GM18951 (cell line): ENCODE data around the gene OR4D2.

ENCODE experiments used
- POLR2A ChIP-seq: IDR thresholded peaks from 4 replicates; pipeline ENCODE4 v1.6.1; 2011; ENCODE audit warnings: mild to moderate bottlenecking; ENCODE audit not compliant: insufficient read length, insufficient read depth; ENCODE audit errors: extremely low read depth
- in situ Hi-C: fragments of 300-500 bp; cut with MboI; formaldehyde crosslinking; loops from one replicate; pipeline ENCODE4 v1.12.0; 2022; ENCODE audit warnings: low sequenced_read_pairs, mixed read lengths, inconsistent platforms; ENCODE audit not compliant: unreplicated experiment

OR4D2 gene

GRCh38 chr17:58187063-58187462 lies 20.3 kb downstream of the OR4D2 start:
- no peak for TF ChIP-seq POLR2A
- in situ Hi-C loops: no loop called here

DNA sequence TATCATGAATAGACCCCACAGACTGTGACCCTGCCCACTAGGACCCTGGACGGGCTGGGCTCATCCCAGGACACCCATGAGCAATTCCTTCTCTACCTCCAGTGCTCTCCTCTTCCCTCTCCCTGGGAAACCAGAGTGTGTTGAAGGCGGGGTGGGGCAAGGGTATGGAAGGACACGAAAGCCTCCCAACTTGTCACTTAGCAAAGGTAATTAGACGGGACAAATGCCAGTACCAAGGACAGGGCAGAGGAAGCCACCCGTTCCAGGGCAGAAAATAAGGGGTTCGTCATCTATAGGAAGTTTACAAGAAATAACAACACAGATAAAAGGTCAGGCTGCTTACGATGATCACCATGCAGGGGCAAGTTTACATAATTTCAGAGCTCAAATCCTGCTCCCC lies 20.9 kb downstream of the OR4D2 start:
- TF ChIP-seq POLR2A: no peak
- in situ Hi-C loops: no loop called here

DNA sequence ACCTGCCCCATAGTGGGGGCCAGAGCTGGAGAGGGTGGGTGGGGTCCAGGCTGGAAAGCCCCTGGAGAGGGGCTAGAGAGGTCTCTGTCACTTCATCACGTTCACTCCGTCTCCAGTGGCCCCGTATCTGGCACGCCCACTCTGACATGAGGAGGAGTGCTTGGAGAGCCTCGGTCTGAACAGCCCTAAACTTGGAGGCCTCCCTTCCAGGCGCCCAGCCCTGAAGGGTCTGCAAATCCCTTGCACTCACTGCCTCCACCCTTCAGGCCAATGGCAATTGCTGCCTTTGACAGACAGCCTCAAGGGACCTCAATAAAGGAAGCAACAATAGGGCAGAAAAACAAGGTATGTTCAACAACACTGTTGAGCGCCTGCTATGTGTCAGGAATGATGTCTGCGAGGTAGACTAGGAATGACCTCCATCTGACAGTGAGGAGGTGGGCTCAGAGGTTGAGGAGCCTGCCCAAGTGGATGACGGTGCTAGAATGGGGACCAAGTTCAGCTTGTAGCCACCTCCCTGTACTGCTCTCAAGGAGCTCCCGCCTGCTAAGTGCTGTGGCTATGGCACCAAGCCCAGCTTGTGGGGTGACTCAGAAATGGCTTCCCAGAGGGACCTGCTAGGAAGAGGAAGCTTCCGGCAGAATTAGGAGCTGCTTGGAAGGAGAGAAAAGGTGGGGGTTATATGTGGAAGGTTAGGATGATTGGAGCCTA lies 22.8 kb downstream of the OR4D2 start:
- no peak for TF ChIP-seq POLR2A
- in situ Hi-C loops: no loop called here

- in situ Hi-C loops: no loop called here
- TF ChIP-seq POLR2A: no peak
These were observed 24.6 kb downstream of the OR4D2 start for GRCh38 chr17:58191241-58191896.

- in situ Hi-C loops: no loop called here
- no peak for TF ChIP-seq POLR2A
These were observed 25.8 kb downstream of the OR4D2 start, which contains the start of gene EPX for GRCh38 chr17:58192612-58193011. Gene EPX (plus strand): TSS chr17:58192726. CDS start chr17:58192847, 121 bp downstream.

DNA sequence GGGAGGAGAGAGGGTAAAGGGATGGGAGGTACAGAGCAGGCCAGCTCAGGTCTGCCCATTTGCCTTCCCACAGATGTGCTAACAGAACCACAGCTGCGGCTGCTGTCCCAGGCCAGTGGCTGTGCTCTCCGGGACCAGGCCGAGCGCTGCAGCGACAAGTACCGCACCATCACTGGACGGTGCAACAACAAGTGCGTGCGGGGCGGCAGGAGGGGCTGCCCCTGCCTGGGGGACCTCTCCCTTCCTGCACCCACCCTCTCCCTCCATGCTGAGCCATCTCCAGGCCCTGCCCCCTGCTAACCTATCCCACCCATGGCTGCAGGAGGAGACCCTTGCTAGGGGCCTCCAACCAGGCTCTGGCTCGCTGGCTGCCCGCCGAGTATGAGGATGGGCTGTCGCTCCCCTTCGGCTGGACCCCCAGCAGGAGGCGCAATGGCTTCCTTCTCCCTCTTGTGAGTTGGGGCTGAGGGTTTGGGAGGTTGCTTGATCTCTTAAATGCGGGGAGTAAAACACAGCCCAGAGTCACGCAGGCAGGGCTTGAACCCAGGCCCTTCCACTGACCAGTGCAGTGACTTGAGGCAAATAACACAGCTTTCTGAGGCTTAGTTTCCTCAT lies 27.0 kb downstream of the OR4D2 start:
- TF ChIP-seq POLR2A: no peak
- in situ Hi-C loops: no loop called here

- TF ChIP-seq POLR2A: no peak
- in situ Hi-C loops: no loop called here
These were observed 28.8 kb downstream of the OR4D2 start for GRCh38 chr17:58195518-58196123.

DNA sequence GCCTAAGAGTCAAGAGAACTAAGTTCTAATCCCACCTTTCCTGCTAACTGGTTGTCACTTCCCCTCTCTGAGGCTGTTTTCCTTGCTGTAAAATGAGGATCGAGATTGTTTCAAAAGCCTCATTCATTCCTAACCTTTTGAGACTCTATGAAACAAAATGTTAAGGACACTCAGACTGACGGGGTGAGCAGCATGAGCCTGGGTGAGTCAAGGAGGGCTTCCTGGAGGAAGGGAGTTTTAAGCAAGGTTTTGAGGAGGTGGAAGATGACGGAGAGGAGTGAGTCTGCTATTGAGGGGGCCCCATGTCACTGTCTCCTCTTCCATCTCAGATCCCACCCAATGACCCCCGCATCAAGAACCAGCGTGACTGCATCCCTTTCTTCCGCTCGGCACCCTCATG lies 29.8 kb downstream of the OR4D2 start:
- no peak for TF ChIP-seq POLR2A
- in situ Hi-C loops: no loop called here

DNA sequence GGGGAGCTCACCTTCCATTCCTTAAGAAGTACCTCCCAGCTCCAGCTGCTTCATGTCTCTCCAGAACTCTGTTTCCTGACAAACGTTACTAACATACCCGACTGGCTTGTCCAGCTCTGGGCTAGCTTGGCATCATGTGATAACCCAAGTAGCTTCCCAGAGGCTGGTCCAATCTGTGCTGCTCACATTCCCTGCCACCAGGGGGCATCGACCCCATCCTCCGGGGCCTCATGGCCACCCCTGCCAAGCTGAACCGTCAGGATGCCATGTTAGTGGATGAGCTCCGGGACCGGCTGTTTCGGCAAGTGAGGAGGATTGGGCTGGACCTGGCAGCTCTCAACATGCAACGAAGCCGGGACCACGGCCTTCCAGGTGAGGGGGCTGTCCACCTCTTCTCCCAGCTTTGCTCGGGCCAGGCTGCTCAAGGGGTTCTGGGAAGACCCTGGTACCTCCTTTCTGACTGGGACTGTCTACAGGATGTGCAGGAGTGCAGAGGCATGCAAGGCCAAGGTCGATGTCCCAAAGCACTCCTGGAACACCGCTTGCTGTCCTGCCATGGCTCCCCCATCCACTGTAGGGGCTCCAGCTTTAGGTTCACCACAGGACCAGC lies 33.3 kb downstream of the OR4D2 start:
- no peak for TF ChIP-seq POLR2A
- in situ Hi-C loops: no loop called here

- in situ Hi-C loops: no loop called here
- no peak for TF ChIP-seq POLR2A
These were observed 36.1 kb downstream of the OR4D2 start for GRCh38 chr17:58202859-58203258.

GRCh38 chr17:58204796-58205195 lies 38.0 kb downstream of the OR4D2 start:
- TF ChIP-seq POLR2A: no peak
- in situ Hi-C loops: no loop called here

DNA sequence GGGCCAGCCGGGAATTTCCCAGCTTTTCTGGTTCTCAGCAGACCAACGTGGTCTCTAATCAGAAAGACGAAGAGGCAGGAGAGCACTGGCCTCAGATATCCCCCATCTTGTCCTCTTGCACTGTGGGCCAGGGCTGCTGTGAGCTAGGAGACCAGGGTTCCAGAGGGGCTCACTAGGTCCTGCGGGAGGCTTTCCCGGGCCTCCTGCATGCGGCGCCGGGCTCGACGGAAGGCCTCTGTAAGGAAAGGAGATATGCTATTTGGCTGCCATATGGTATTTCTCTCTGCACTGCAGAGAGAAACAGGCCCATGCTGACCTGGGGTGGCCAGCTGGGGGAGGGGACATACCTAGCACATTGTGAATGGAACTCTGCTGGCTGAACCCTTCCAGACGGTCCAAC lies 39.2 kb downstream of the OR4D2 start:
- no peak for TF ChIP-seq POLR2A
- in situ Hi-C loops: no loop called here

DNA sequence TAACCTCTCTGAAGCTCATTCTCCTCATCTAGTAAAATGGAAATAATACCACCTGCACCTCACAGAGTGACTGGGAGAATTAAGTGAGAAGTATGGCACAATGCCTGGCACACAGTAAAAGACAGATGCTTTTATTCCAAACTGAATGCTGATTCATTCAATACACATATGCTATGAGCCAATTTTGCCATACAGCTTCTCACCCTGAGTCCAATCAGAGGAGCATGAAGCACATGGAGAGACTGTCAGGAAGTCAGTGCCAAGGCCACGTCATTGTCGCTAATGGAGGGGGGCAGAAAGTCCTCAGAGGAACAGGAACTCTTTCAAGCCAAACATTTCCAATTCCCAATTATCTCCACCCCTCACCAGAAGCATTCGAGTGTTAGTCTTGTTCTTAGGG lies 40.7 kb downstream of the OR4D2 start:
- in situ Hi-C loops: no loop called here
- no peak for TF ChIP-seq POLR2A
